ENCODE data around the gene CLCNKA.

- TF ChIP-seq EZH2 (IDR thresholded peaks at IDR 0.05; ENCODE audit: borderline replicate concordance) (no peak), CTCF (IDR thresholded peaks at IDR 0.05; ENCODE audit: poor library complexity) (no peak)
Measured at GRCh38 chr1:16029288-16029687, 7.5 kb downstream of the CLCNKA start.
